GM12878 (cell line): ENCODE results near the gene ZFR. TPM values are rescaled to one million over a fixed set of nuclear protein-coding genes. Genes with fewer than 3 reads are reported as not detected.

Experiments used
- ATAC-seq: fragments of 200-7000 bp; cut with Tn5 transposase; 3 replicates; pipeline ENCODE4 v1.9.1; 2020; ENCODE audit warnings: mild to moderate bottlenecking, moderate library complexity
- BruUV-seq: library from RNA; stranded (reverse); fragments of 400-500 nt; replicated peaks from 2 replicates; lab custom pipeline; 2021; lab: Mats Ljungman, UMichigan
- CTCF ChIA-PET: fragments of 300-600 bp; sonication (Branson Sonifier 250); formaldehyde crosslinking; extraction: SDS; loops from one replicate; lab custom pipeline; 2021; ENCODE audit warnings: inconsistent platforms; lab: Yijun Ruan, JAX
- POLR2A ChIA-PET: fragments of 350-600 bp; formaldehyde crosslinking; extraction: SDS; loops from one replicate; lab custom pipeline; 2021; ENCODE audit warnings: inconsistent platforms; lab: Charles Lee
- RAD21 ChIA-PET: fragments of 300-600 bp; sonication (Branson Sonifier 250); formaldehyde crosslinking; loops from one replicate; lab custom pipeline; 2023; ENCODE audit warnings: antibody characterized with exemption; ENCODE audit not compliant: unreplicated experiment; lab: Charles Lee
- SMC1A ChIA-PET: fragments of 300-600 bp; sonication (Branson Sonifier 250); formaldehyde crosslinking; loops from one replicate; lab custom pipeline; 2023; ENCODE audit not compliant: unreplicated experiment, uncharacterized antibody; lab: Charles Lee
- DNase-seq: peaks from one replicate; pipeline ENCODE4 v3.0.0-alpha.2; 2011; ENCODE audit warnings: low read depth, low spot score
- FAIRE-seq: peaks from 3 replicates; lab custom pipeline; 2011; peaks lifted over from hg19 to GRCh38; lab: Jason Lieb, UNC
- H2AFZ ChIP-seq: 2 replicates; pipeline ENCODE4 v1.6.0; 2011; ENCODE audit warnings: low read depth, low read length, control low read depth; ENCODE audit not compliant: control insufficient read depth
- H3K27ac ChIP-seq: 2 replicates; pipeline ENCODE4 v1.5.1; 2011; ENCODE audit warnings: control low read depth; ENCODE audit not compliant: control insufficient read depth, insufficient read depth
- H3K27me3 ChIP-seq, 2 experiments: replicated peaks in 1 of 2; 2 replicates each; pipeline versions ENCODE4 v1.6.0 to v1.6.1; 2011; ENCODE audit warnings: low read length in 1 of 2; ENCODE audit not compliant: control insufficient read depth in 2 of 2, insufficient read depth in 2 of 2
- H3K36me3 ChIP-seq, 2 experiments: 2 replicates each; pipeline ENCODE4 v1.5.1; 2011; ENCODE audit warnings: low read length in 1 of 2; ENCODE audit not compliant: control insufficient read depth in 2 of 2, insufficient read depth in 2 of 2
- H3K4me1 ChIP-seq: 2 replicates; pipeline ENCODE4 v1.6.1; 2011; ENCODE audit warnings: mild to moderate bottlenecking, low read length, moderate library complexity, mixed read lengths; ENCODE audit not compliant: control insufficient read depth, insufficient read depth
- H3K4me2 ChIP-seq: 2 replicates; pipeline ENCODE4 v1.6.0; 2011; ENCODE audit warnings: control low read depth; ENCODE audit not compliant: control insufficient read depth, insufficient read depth
- H3K4me3 ChIP-seq: fragments of 200-600 bp; sonication (generic); 2 replicates; pipeline ENCODE4 v1.5.1; 2016
- H3K79me2 ChIP-seq: 2 replicates; pipeline ENCODE4 v1.6.0; 2011; ENCODE audit warnings: low read length; ENCODE audit not compliant: control insufficient read depth, insufficient read depth
- H3K9ac ChIP-seq: 2 replicates; pipeline ENCODE4 v1.8.0; 2011; ENCODE audit warnings: low read length, control low read depth, mixed read lengths; ENCODE audit not compliant: control insufficient read depth, insufficient read depth
- H3K9me3 ChIP-seq: replicated peaks from 3 replicates; pipeline ENCODE4 v1.5.1; 2011; ENCODE audit warnings: mild to moderate bottlenecking, low read length; ENCODE audit not compliant: control insufficient read depth, insufficient read depth
- H4K20me1 ChIP-seq: 2 replicates; pipeline ENCODE4 v1.6.0; 2011; ENCODE audit not compliant: control insufficient read depth, insufficient read depth
- ASH2L ChIP-seq: fragments of 300-600, 200-600 bp; sonication (generic); IDR thresholded peaks from 2 replicates; pipeline ENCODE4 v1.6.1; 2017; ENCODE audit warnings: low read depth, mild to moderate bottlenecking, borderline replicate concordance
- ATF2 ChIP-seq: IDR thresholded peaks from 2 replicates; pipeline ENCODE4 v1.6.1; 2012; ENCODE audit warnings: low read length, inconsistent platforms
- BACH1 ChIP-seq: fragments of 450-650 bp; IDR thresholded peaks from 2 replicates; pipeline ENCODE4 v1.6.1; 2017; ENCODE audit warnings: mild to moderate bottlenecking, borderline replicate concordance
- BCLAF1 ChIP-seq: fragments of 450-650 bp; IDR thresholded peaks from 2 replicates; pipeline ENCODE4 v1.6.1; 2017; ENCODE audit warnings: antibody characterized with exemption, mild to moderate bottlenecking, moderate library complexity
- BMI1 ChIP-seq: fragments of 450-650 bp; IDR thresholded peaks from 2 replicates; pipeline ENCODE4 v1.6.1; 2016; ENCODE audit warnings: mild to moderate bottlenecking, moderate library complexity, borderline replicate concordance
- E4F1 ChIP-seq: fragments of 450-650 bp; IDR thresholded peaks from 2 replicates; pipeline ENCODE4 v1.6.1; 2018; ENCODE audit warnings: borderline replicate concordance, mild to moderate bottlenecking; ENCODE audit not compliant: partially characterized antibody
- EED ChIP-seq: sonication (generic); IDR thresholded peaks from 2 replicates; pipeline ENCODE4 v1.6.1; 2016; ENCODE audit warnings: antibody characterized with exemption, low read depth
- HDAC6 ChIP-seq: fragments of 200-600 bp; sonication (generic); IDR thresholded peaks from one replicate; pipeline ENCODE4 v1.8.0; 2017; ENCODE audit warnings: antibody characterized with exemption; ENCODE audit not compliant: unreplicated experiment
- IKZF2 ChIP-seq, 2 experiments: fragments of 450-650 bp; IDR thresholded peaks; 2 replicates each; pipeline ENCODE4 v1.6.1; 2017; ENCODE audit warnings: mild to moderate bottlenecking in 2 of 2, moderate library complexity in 2 of 2
- LARP7 ChIP-seq: fragments of 450-650 bp; IDR thresholded peaks from 2 replicates; pipeline ENCODE4 v1.6.1; 2017; ENCODE audit warnings: mild to moderate bottlenecking
- PAX5 ChIP-seq: IDR thresholded peaks from 2 replicates; pipeline ENCODE4 v1.6.1; 2011; ENCODE audit warnings: low read depth, low read length, borderline replicate concordance
- RUNX3 ChIP-seq: IDR thresholded peaks from 2 replicates; pipeline ENCODE4 v1.6.1; 2012; ENCODE audit warnings: low read length, inconsistent platforms
- SMARCA5 ChIP-seq: fragments of 450-650 bp; IDR thresholded peaks from 2 replicates; pipeline ENCODE4 v1.6.1; 2017; ENCODE audit warnings: mild to moderate bottlenecking
- SUPT20H ChIP-seq: IDR thresholded peaks from 2 replicates; pipeline ENCODE4 v1.6.1; 2011; ENCODE audit warnings: low read depth, mild to moderate bottlenecking, low read length, moderate library complexity, borderline replicate concordance; ENCODE audit not compliant: control insufficient read depth
- ZBTB4 ChIP-seq: fragments of 450-650 bp; formaldehyde crosslinking; IDR thresholded peaks from 2 replicates; pipeline ENCODE4 v1.4.0; 2022; ENCODE audit warnings: mild to moderate bottlenecking, moderate library complexity
- WGBS: methylation state at CpG from one replicate; pipeline ENCODE4 v1.1.6; 2016; ENCODE audit warnings: low lambda C conversion rate; ENCODE audit not compliant: insufficient replicate concordance, insufficient coverage; ENCODE audit errors: missing lambda C conversion rate; 5-methylcytosine and 5-hydroxymethylcytosine counted together
- in situ Hi-C: fragments of 300-500 bp; cut with MboI; formaldehyde crosslinking; loops from 9 replicates; pipeline ENCODE4 v1.14.3; 2018; ENCODE audit warnings: mixed read lengths
- intact Hi-C: fragments of 100-400 bp; cut with micrococcal nuclease; formaldehyde crosslinking; loops from one replicate; pipeline ENCODE4 v1.14.2; 2022; ENCODE audit not compliant: unreplicated experiment
- polyA plus RNA-seq, 11 experiments: library from polyadenylated mRNA; depleted of rRNA in 4 of 11; unstranded in 6 of 11; stranded (reverse) in 5 of 11; fragments of >200 nt; fragmentation: Nextera tagmentation in 4 of 11; fragmentation: Illumina TruSeq in 1 of 11; extraction: Ambion mirVana in 4 of 11; extraction: Trizol in 1 of 11; gene quantifications; 1 replicate in 1 of 11; 2 replicates in 10 of 11; pipeline versions ENCODE4 v1.2.1 to v1.2.3, GENCODE V29; 2011 to 2016; ENCODE audit warnings: inconsistent platforms in 2 of 11, missing spikeins in 2 of 11, low read depth in 1 of 11
- total RNA-seq, 4 experiments: library from RNA; depleted of rRNA in 3 of 4; stranded (reverse); fragments of >200 nt in 3 of 4; fragmentation: Illumina TruSeq in 1 of 4; extraction: Trizol in 1 of 4; gene quantifications; 2 replicates each; pipeline versions ENCODE4 v1.2.1 to v1.2.3, GENCODE V29; 2013 to 2021

The ZFR gene
- total and polyA plus RNA-seq, 10 of the 15 experiments (the other 5 are each of a cell fraction or from before 2014, with no cell fraction given), result 33.7 to 90.6 (median 72.9) TPM

GRCh38 chr5:32362527-32362926, 82.0 kb downstream of the ZFR start (continued):
- TF ChIP-seq ATF2 (no peak), EED (no peak), ASH2L (no peak), LARP7 (no peak), BMI1 (no peak), PAX5 (no peak), ZBTB4 (CRISPR knock-in tag) (no peak)

- Histone ChIP-seq H3K9ac (no peak overlapping the region), H3K4me3 (no peak overlapping the region), H3K27ac (no peak overlapping the region), H3K27me3 (no peaks in the 10 kb centered on the region), H3K4me1 (no peaks in the 10 kb centered on the region), H3K79me2 (no peaks in the 10 kb centered on the region), H3K9me3 (no peaks in the 10 kb centered on the region), H4K20me1 (no peaks in the 10 kb centered on the region), H3K4me2 (no peak overlapping the region), H3K36me3 (peaks cover 0 to 17% of the 10 kb centered on the region in 2 experiments), H2AFZ (no peak overlapping the region)
- intact Hi-C loops, result no loop called here
- CTCF ChIA-PET, result no interaction called here
- POLR2A ChIA-PET, result no interaction called here
- FAIRE-seq (no peak), DNase-seq (no peak), ATAC-seq (no peak)
- in situ Hi-C loops, result no loop called here
- WGBS, result 95% methylated on average over 4 of the region's 4 CpGs
- SMC1A ChIA-PET, result no interaction called here
- RAD21 ChIA-PET, result no interaction called here
- BruUV-seq, result no TSS peak
- TF ChIP-seq SUPT20H (no peak), HDAC6 (no peak), RUNX3 (no peak), SMARCA5 (no peak), E4F1 (no peak), BCLAF1 (no peak), IKZF2 (IDR thresholded peaks at IDR 0.05) (no peak), BACH1 (no peak)
These were observed 83.6 kb downstream of the ZFR start for GRCh38 chr5:32360906-32361305.
